K562 (cell line): ENCODE data around the gene C17orf113. TPM values are rescaled to one million over a fixed set of nuclear protein-coding genes. Genes with fewer than 3 reads are reported as not detected.
A peak's percentile ranks its signal among the peaks of the same experiment; 100 is the strongest.

Experiments
- ATAC-seq: fragments of 200-7000 bp; cut with Tn5 transposase; 3 replicates; pipeline ENCODE4 v1.9.1; 2020; ENCODE audit warnings: moderate library complexity
- BruUV-seq: library from RNA; stranded (reverse); fragments of 400-500 nt; replicated peaks from 2 replicates; lab custom pipeline; 2021; lab: Mats Ljungman, UMichigan
- CTCF ChIA-PET: fragments of 300-600 bp; formaldehyde crosslinking; extraction: SDS; loops from one replicate; lab custom pipeline; 2021; ENCODE audit warnings: low intra/inter-chr PET ratio; lab: Yijun Ruan, JAX
- POLR2A ChIA-PET: fragments of 300-600, 350-650 bp; sonication (Branson Sonifier 250); formaldehyde crosslinking; extraction: SDS; loops from one replicate; lab custom pipeline; 2021; ENCODE audit warnings: antibody characterized with exemption, inconsistent platforms; lab: Yijun Ruan, JAX
- DNase-seq, 4 experiments: peaks; one replicate each; pipeline versions ENCODE4 v3.0.0 to v3.0.0-alpha.2; 2011 to 2018; ENCODE audit warnings: low spot score in 3 of 4, mixed read lengths in 3 of 4; ENCODE audit errors: extremely low read depth in 1 of 4
- FAIRE-seq: peaks from 2 replicates; lab custom pipeline; 2011; peaks lifted over from hg19 to GRCh38; lab: Jason Lieb, UNC
- H2AFZ ChIP-seq: 2 replicates; pipeline ENCODE4 v1.6.0; 2011; ENCODE audit warnings: low read depth, low read length, control low read depth, inconsistent platforms
- H3K27ac ChIP-seq: fragments of 200-600 bp; 3 replicates; pipeline ENCODE4 v1.8.0; 2011; ENCODE audit warnings: low read depth, mild to moderate bottlenecking, control low read depth, inconsistent platforms, low read length, moderate library complexity, mixed read lengths; ENCODE audit errors: extremely low read depth
- H3K27me3 ChIP-seq, 2 experiments: fragments of 300-600 bp in 1 of 2; 2 replicates in 1 of 2; 3 replicates in 1 of 2; pipeline versions ENCODE4 v1.6.0 to v1.8.0; 2011; ENCODE audit warnings: inconsistent platforms in 2 of 2, low read length in 2 of 2, mild to moderate bottlenecking in 1 of 2, mixed read lengths in 1 of 2, moderate library complexity in 1 of 2; ENCODE audit not compliant: control insufficient read depth in 2 of 2, insufficient read depth in 2 of 2
- H3K36me3 ChIP-seq: fragments of 300-600 bp; 3 replicates; pipeline ENCODE4 v1.8.0; 2011; ENCODE audit warnings: mild to moderate bottlenecking, low read length, inconsistent platforms; ENCODE audit not compliant: control insufficient read depth, insufficient read depth
- H3K4me1 ChIP-seq, 2 experiments: fragments of 200-600 bp in 1 of 2; replicated peaks in 1 of 2; 2 replicates in 1 of 2; 3 replicates in 1 of 2; pipeline versions ENCODE4 v1.5.1 to v1.8.0; 2011; ENCODE audit warnings: inconsistent platforms in 2 of 2, low read length in 2 of 2, mild to moderate bottlenecking in 1 of 2, mixed read lengths in 1 of 2, moderate library complexity in 1 of 2; ENCODE audit not compliant: control insufficient read depth in 2 of 2, insufficient read depth in 2 of 2
- H3K4me2 ChIP-seq: 2 replicates; pipeline ENCODE4 v1.6.1; 2011; ENCODE audit warnings: low read length, control low read depth, inconsistent platforms, mixed read lengths; ENCODE audit not compliant: insufficient read depth
- H3K4me3 ChIP-seq: fragments of 200-600 bp; sonication (generic), shearing (Covaris generic); 2 replicates; pipeline ENCODE4 v1.5.1; 2016; ENCODE audit warnings: control low read depth, inconsistent platforms
- H3K79me2 ChIP-seq: fragments of 200-600 bp; 3 replicates; pipeline ENCODE4 v1.8.0; 2011; ENCODE audit warnings: low read length, inconsistent platforms; ENCODE audit not compliant: control insufficient read depth, insufficient read depth
- H3K9ac ChIP-seq, 2 experiments: 2 replicates each; pipeline versions ENCODE4 v1.6.0 to v1.6.1; 2011; ENCODE audit warnings: low read depth in 2 of 2, low read length in 2 of 2, control low read depth in 1 of 2, inconsistent platforms in 1 of 2, mild to moderate bottlenecking in 1 of 2, mixed read lengths in 1 of 2; ENCODE audit not compliant: insufficient read depth in 1 of 2
- H3K9me1 ChIP-seq: one replicate; pipeline ENCODE4 v1.6.0; 2011; ENCODE audit warnings: inconsistent platforms, mild to moderate bottlenecking, low read length, moderate library complexity; ENCODE audit not compliant: control insufficient read depth, insufficient read depth
- H3K9me3 ChIP-seq: replicated peaks from 2 replicates; pipeline ENCODE4 v1.5.1; 2011; ENCODE audit warnings: low read depth, low read length, inconsistent platforms; ENCODE audit not compliant: control insufficient read depth, insufficient read depth
- H4K20me1 ChIP-seq: replicated peaks from 2 replicates; pipeline ENCODE4 v1.6.1; 2011; ENCODE audit warnings: low read length, inconsistent platforms, mixed read lengths; ENCODE audit not compliant: control insufficient read depth, insufficient read depth
- ATF6 ChIP-seq: sonication (generic); formaldehyde crosslinking; IDR thresholded peaks from 2 replicates; pipeline ENCODE4 v1.4.0; 2020; ENCODE audit warnings: mild to moderate bottlenecking, missing genetic modification reagents
- CBX5 ChIP-seq: IDR thresholded peaks from 2 replicates; pipeline ENCODE4 v1.6.1; 2014; ENCODE audit warnings: low read depth, borderline replicate concordance
- GTF2A2 ChIP-seq: IDR thresholded peaks from 2 replicates; pipeline ENCODE4 v1.6.1; 2016; ENCODE audit warnings: mild to moderate bottlenecking, missing genetic modification characterization, missing compliant biosample characterization
- POLR3A ChIP-seq: IDR thresholded peaks from 2 replicates; pipeline ENCODE4 v1.6.1; 2011; ENCODE audit warnings: borderline replicate concordance, mild to moderate bottlenecking, moderate library complexity; ENCODE audit not compliant: insufficient read length, insufficient read depth; ENCODE audit errors: extremely low read depth
- RERE ChIP-seq: sonication (generic); formaldehyde crosslinking; IDR thresholded peaks from 2 replicates; pipeline ENCODE4 v1.8.0; 2023; ENCODE audit warnings: missing genetic modification reagents, mild to moderate bottlenecking, borderline replicate concordance
- SRSF9 ChIP-seq: fragments of 200-400 bp; formaldehyde crosslinking; IDR thresholded peaks from 2 replicates; pipeline ENCODE4 v1.6.1; 2017; ENCODE audit warnings: low read depth, low read length, borderline replicate concordance
- ZKSCAN1 ChIP-seq: fragments of 150-350 bp; IDR thresholded peaks from 2 replicates; pipeline ENCODE4 v1.6.1; 2016; ENCODE audit warnings: low read depth, low read length
- WGBS: fragments of 100-300 bp; shearing (Covaris generic); methylation state at CpG from one replicate; pipeline ENCODE4 v1.1.6; 2016; ENCODE audit warnings: low coverage, mixed read lengths; ENCODE audit not compliant: insufficient coverage; ENCODE audit errors: missing lambda C conversion rate; 5-methylcytosine and 5-hydroxymethylcytosine counted together
- in situ Hi-C: fragments of 300-500 bp; cut with MboI; formaldehyde crosslinking; loops from 4 replicates; pipeline ENCODE4 v1.15.0; 2018; ENCODE audit warnings: inconsistent platforms, mixed read lengths
- intact Hi-C: fragments of 100-400 bp; cut with micrococcal nuclease; formaldehyde crosslinking; loops from 2 replicates; pipeline ENCODE4 v1.14.2; 2022
- polyA plus RNA-seq, 8 experiments: library from polyadenylated mRNA; depleted of rRNA in 4 of 8; stranded (reverse) in 5 of 8; unstranded in 3 of 8; fragments of >200 nt; fragmentation: Nextera tagmentation in 2 of 8; fragmentation: Illumina TruSeq in 1 of 8; extraction: Ambion mirVana in 2 of 8; extraction: Trizol in 1 of 8; gene quantifications; 2 replicates each; pipeline versions ENCODE4 v1.2.1 to v1.2.3, GENCODE V29; 2011 to 2014; ENCODE audit warnings: inconsistent platforms in 1 of 8, missing spikeins in 1 of 8
- total RNA-seq, 7 experiments: library from RNA; depleted of rRNA in 6 of 7; stranded (reverse); fragments of >200 nt in 6 of 7; fragmentation: Illumina TruSeq in 2 of 7; extraction: Trizol in 2 of 7; gene quantifications; 2 replicates each; pipeline versions ENCODE4 v1.2.1 to v1.2.3, GENCODE V29; 2011 to 2021; ENCODE audit warnings: low replicate concordance in 1 of 7

C17orf113 gene
- total and polyA plus RNA-seq, 9 of the 15 experiments (the other 6 are each of a cell fraction or from before 2014, with no cell fraction given), result 0.10 to 1.2 (median 0.31) TPM

- Histone ChIP-seq H3K9me3 (no peaks in the 10 kb centered on the region), H2AFZ (no peak overlapping the region), H3K9ac (no peak overlapping the region), H4K20me1 (no peaks in the 10 kb centered on the region), H3K27me3 (peaks cover 0 to 17% of the 10 kb centered on the region in 2 experiments; a peak in 3 of 5 replicates), H3K36me3 (no peaks in the 10 kb centered on the region), H3K27ac (no peak overlapping the region), H3K9me1 (no peaks in the 10 kb centered on the region), H3K4me2 (no peak overlapping the region), H3K4me1 (peaks cover 3 to 18% of the 10 kb centered on the region in 2 experiments; a peak in 3 of 5 replicates), H3K4me3 (no peak overlapping the region)
- BruUV-seq, result no TSS peak
- CTCF ChIA-PET, result interaction anchor here (0.9 kb wide), 1 partner anchor 19 kb away, joined by 3 read pairs; no protein-coding TSS in a partner anchor
- ATAC-seq, result no peak
- intact Hi-C loops, result no loop called here
- DNase-seq, result no peak
- in situ Hi-C loops, result no loop called here
- no peak for FAIRE-seq
- TF ChIP-seq ZKSCAN1, result peak; percentile 81
- TF ChIP-seq GTF2A2 (tag), result no peak
- TF ChIP-seq, all 486 proteins: peak for 1
- H3K79me2 ChIP-seq, result no peaks in the 10 kb centered on the region
- POLR2A ChIA-PET, result interaction anchor here (0.7 to 2.6 kb wide), 2 partner anchors 30 to 125 kb away, joined by 3 to 9 read pairs; partner anchors contain the start of gene DNAJC7
- 28% methylated on average over 11 of the region's 12 CpGs for WGBS
These were observed 3.1 kb downstream of the C17orf113 start for GRCh38 chr17:42047343-42047742.

- ChIA-PET POLR2A (interaction anchor here (0.6 to 2.6 kb wide), 6 partner anchors 9 to 28 kb away, joined by 3 to 9 read pairs (median 4); partner anchors contain the start of gene DNAJC7), CTCF (interaction anchor here (1.3 kb wide), 1 partner anchor 20 kb away, joined by 3 read pairs; no protein-coding TSS in a partner anchor)
- peaks cover under 1 to 15% of the 10 kb centered on the region in 2 experiments; a peak in 3 of 5 replicates for H3K4me1 ChIP-seq
- H3K9me3 ChIP-seq, result no peaks in the 10 kb centered on the region
- H3K4me2 ChIP-seq, result no peak overlapping the region
- no peak overlapping the region for H3K9ac ChIP-seq
- H2AFZ ChIP-seq, result no peak overlapping the region
- no peak overlapping the region for H3K27ac ChIP-seq
- ATAC-seq (no peak), FAIRE-seq (peak; percentile 59), DNase-seq (no peak)
- peaks cover 0 to 5% of the 10 kb centered on the region in 2 experiments; a peak in 2 of 5 replicates for H3K27me3 ChIP-seq
- no peak overlapping the region for H3K4me3 ChIP-seq
- in situ Hi-C loops, result no loop called here
- no peaks in the 10 kb centered on the region for H3K79me2 ChIP-seq
- H3K9me1 ChIP-seq, result no peaks in the 10 kb centered on the region
- H4K20me1 ChIP-seq, result no peaks in the 10 kb centered on the region
- H3K36me3 ChIP-seq, result no peaks in the 10 kb centered on the region
- intact Hi-C loops, result no loop called here
- BruUV-seq, result no TSS peak
- WGBS, result 25% methylated on average over 1 of the region's 1 CpG
- no peak for TF ChIP-seq RERE
- TF ChIP-seq CBX5, result no peak
- no peak for TF ChIP-seq SRSF9
- TF ChIP-seq ATF6 (CRISPR knock-in tag), result no peak
- TF ChIP-seq POLR3A, result no peak
These were observed 4.7 kb downstream of the C17orf113 start for GRCh38 chr17:42045719-42046118.
